Activated CD4-positive, alpha-beta memory T cell treated with anti-CD3 and anti-CD28 coated beads for 36 hours (primary cell): ENCODE data around the gene RAD51B. TPM values are rescaled to one million over a fixed set of nuclear protein-coding genes. Genes with fewer than 3 reads are reported as not detected.

ENCODE experiments used
- CTCF ChIA-PET: fragments of 350-600 bp; sonication (Branson Sonifier 250); formaldehyde crosslinking; loops from one replicate; lab custom pipeline; 2021; ENCODE audit warnings: antibody characterized with exemption, inconsistent platforms; lab: Charles Lee
- POLR2A ChIA-PET: fragments of 350-600 bp; sonication (Branson Sonifier 250); formaldehyde crosslinking; loops from one replicate; lab custom pipeline; 2021; ENCODE audit warnings: antibody characterized with exemption; lab: Charles Lee
- DNase-seq: peaks from one replicate; pipeline ENCODE4 v3.0.0-alpha.2; 2020
- H3K27ac Mint-ChIP-seq: one replicate; pipeline ENCODE4 v1.8.0; 2021; ENCODE audit warnings: mixed read lengths
- H3K27me3 Mint-ChIP-seq: one replicate; pipeline ENCODE4 v1.8.0; 2021; ENCODE audit warnings: mixed read lengths
- H3K36me3 Mint-ChIP-seq: one replicate; pipeline ENCODE4 v1.8.0; 2021; ENCODE audit warnings: mixed read lengths
- H3K4me1 Mint-ChIP-seq: one replicate; pipeline ENCODE4 v1.8.0; 2021; ENCODE audit warnings: low read depth, mixed read lengths
- H3K4me3 Mint-ChIP-seq: one replicate; pipeline ENCODE4 v1.8.0; 2021; ENCODE audit warnings: mild to moderate bottlenecking, mixed read lengths
- H3K9me3 Mint-ChIP-seq: one replicate; pipeline ENCODE4 v1.8.0; 2021; ENCODE audit warnings: mixed read lengths
- intact Hi-C: fragments of 100-400 bp; cut with micrococcal nuclease; formaldehyde crosslinking; loops from one replicate; pipeline ENCODE4 v1.15.1; 2023
- total RNA-seq, 2 experiments: library from RNA; stranded (reverse); gene quantifications; one replicate each; pipeline ENCODE4 v1.2.3, GENCODE V29; 2021

Gene RAD51B
- total RNA-seq, 2 experiments from 2014 or later, result 32.3 to 34.3 TPM

- DNase-seq, result no peak
- ChIA-PET POLR2A (interaction anchor here (1.4 kb wide), 1 partner anchor 15 kb away, joined by 4 read pairs; no protein-coding TSS in a partner anchor), CTCF (interaction anchor here (2.0 to 6.0 kb wide), 2 partner anchors 14 to 41 kb away, joined by 6 to 28 read pairs; no protein-coding TSS in a partner anchor)
- Mint-ChIP-seq H3K9me3 (peaks cover 3% of the 10 kb centered on the region), H3K36me3 (no peaks in the 10 kb centered on the region), H3K4me1 (peaks cover 72% of the 10 kb centered on the region), H3K27me3 (no peaks in the 10 kb centered on the region), H3K27ac (peak overlapping the region; percentile 6), H3K4me3 (no peak overlapping the region)
- intact Hi-C loops, result no loop called here
These were observed 955.4 kb downstream of the RAD51B start for GRCh38 chr14:68774771-68775613.

- Mint-ChIP-seq H3K27me3 (no peaks in the 10 kb centered on the region), H3K4me1 (peaks cover 75% of the 10 kb centered on the region), H3K4me3 (no peak overlapping the region), H3K36me3 (no peaks in the 10 kb centered on the region), H3K9me3 (peaks cover 3% of the 10 kb centered on the region), H3K27ac (peak overlapping the region; percentile 6)
- CTCF ChIA-PET, result interaction anchor here (6.0 kb wide), 1 partner anchor 13 kb away, joined by 28 read pairs; no protein-coding TSS in a partner anchor
- no peak for DNase-seq
- POLR2A ChIA-PET, result no interaction called here
- intact Hi-C loops, result no loop called here
These were observed 956.1 kb downstream of the RAD51B start for GRCh38 chr14:68775614-68776126.

GRCh38 chr14:68777644-68778043, 958.1 kb downstream of the RAD51B start:
- Mint-ChIP-seq H3K27me3 (no peaks in the 10 kb centered on the region), H3K4me3 (no peak overlapping the region), H3K27ac (no peak overlapping the region), H3K36me3 (no peaks in the 10 kb centered on the region), H3K4me1 (peaks cover 76% of the 10 kb centered on the region), H3K9me3 (peaks cover 3% of the 10 kb centered on the region)
- CTCF ChIA-PET, result interaction anchor here (0.8 to 5.3 kb wide), 2 partner anchors 14 to 66 kb away, joined by 3 to 52 read pairs; partner anchors contain the start of gene ZFP36L1
- no peak for DNase-seq
- POLR2A ChIA-PET, result no interaction called here
- intact Hi-C loops, result no loop called here

Other genes starting within 250 kb of the RAD51B start
- gene PIGH, start 219.5 kb upstream of the RAD51B start, total RNA-seq, result 10 to 100 TPM; 13.1 to 17.1 TPM
- gene ARG2, start 199.9 kb upstream of the RAD51B start, total RNA-seq, result 1 to 10 TPM; 6.8 to 7.6 TPM
- 10 to 100 TPM; 75.6 to 75.8 TPM for gene VTI1B, start 145.1 kb upstream of the RAD51B start, total RNA-seq
- gene RDH11, start 124.0 kb upstream of the RAD51B start, total RNA-seq, result 10 to 100 TPM; 70.9 to 76.7 TPM
- not detected for gene RDH12, start 117.9 kb upstream of the RAD51B start, total RNA-seq
- 10 to 100 TPM; 12.5 to 12.6 TPM for gene ZFYVE26, start 3.2 kb upstream of the RAD51B start, total RNA-seq